Ovary (tissue), 9 donors: ENCODE measurements around the gene RFPL4AL1. TPM values are rescaled to one million over a fixed set of nuclear protein-coding genes. Genes with fewer than 3 reads are reported as not detected.
"Not testable (repeated sequence)": the region's sequence is repeated elsewhere in the genome, so short reads cannot be mapped to it uniquely, and the experiment has no call there.

Experiments used
- DNase-seq, 5 donors: peaks; one replicate each; pipeline ENCODE4 v3.0.0-alpha.2; 2019 to 2020
- H3K27ac ChIP-seq, 2 donors: fragments of 200-600 bp; one replicate each; pipeline versions ENCODE4 v1.5.1 to v1.8.0; 2019 to 2022
- H3K27me3 ChIP-seq: fragments of 200-600 bp; one replicate; pipeline ENCODE4 v1.8.0; 2022
- H3K36me3 ChIP-seq: fragments of 200-600 bp; sonication (generic); one replicate; pipeline ENCODE4 v1.5.1; 2019
- H3K4me1 ChIP-seq: one replicate; pipeline ENCODE4 v1.8.1; 2013; ENCODE audit warnings: mild to moderate bottlenecking, moderate library complexity; ENCODE audit not compliant: insufficient read depth
- H3K4me3 ChIP-seq: fragments of 200-600 bp; sonication (generic); one replicate; pipeline ENCODE4 v1.5.1; 2017
- H3K9me3 ChIP-seq, 2 donors: fragments of 200-600 bp in 1 of 2; sonication (generic) in 1 of 2; one replicate each; pipeline versions ENCODE4 v1.5.1 to v1.8.1; 2013 to 2019; ENCODE audit warnings: mild to moderate bottlenecking in 1 of 2, moderate library complexity in 1 of 2
- EP300 ChIP-seq: sonication (generic); formaldehyde crosslinking; IDR thresholded peaks from one replicate; pipeline ENCODE4 v1.6.1; 2017; ENCODE audit warnings: antibody characterized with exemption
- POLR2A ChIP-seq: fragments of 450-650 bp; IDR thresholded peaks from one replicate; pipeline ENCODE4 v1.6.1; 2017; ENCODE audit warnings: antibody characterized with exemption, mild to moderate bottlenecking, moderate library complexity
- WGBS, 3 donors: extraction: QIAGEN DNeasy Blood & Tissue Kit in 1 of 3; methylation state at CpG; one replicate each; pipeline versions ENCODE4 v1.1.5 to v1.1.7; 2013 to 2017; 5-methylcytosine and 5-hydroxymethylcytosine counted together
- intact Hi-C, 4 donors: fragments of 100-400 bp; cut with DNase I; formaldehyde crosslinking; loops; one replicate each; pipeline versions ENCODE4 v1.11.0 to v1.15.1; 2022 to 2023
- polyA plus RNA-seq, 2 donors: library from polyadenylated mRNA; stranded (reverse); fragments of 200-250 nt in 1 of 2; fragments of 350-450 nt in 1 of 2; fragmentation: Illumina TruSeq in 1 of 2; extraction: RNeasy Lipid Tissue Mini Kit (QIAGEN cat#74804) in 1 of 2; gene quantifications; one replicate each; pipeline ENCODE4 v1.2.3, GENCODE V29; 2013 to 2014
- total RNA-seq, 7 donors: library from RNA; depleted of rRNA in 2 of 7; stranded (reverse); fragments of >200 nt in 2 of 7; fragmentation: NEBNext Ultra II Directional in 3 of 7; extraction: Animal tissue kit (Norgen Biotek cat#: 25700) in 3 of 7; gene quantifications; one replicate each; pipeline versions ENCODE4 v1.1.0 to v1.2.4, GENCODE V29; 2016 to 2023
- TF ChIP-seq, protein P1 (sequence below), 3 donors: fragments of 450-650 bp in 2 of 3; fragments of 200-600 bp in 1 of 3; IDR thresholded peaks; one replicate each; pipeline versions ENCODE4 v1.5.1 to v1.8.0; 2016 to 2022; ENCODE audit warnings: antibody characterized with exemption in 3 of 3, mild to moderate bottlenecking in 1 of 3
- donor health status: DM: no; HTN: no; CAD: no; lungs with moderate emphysema.
- donor health status: DM: no; HTN: no; CAD: no.
- donor health status: Bipolar disorder and iron deficiency.
- donor health status: DM: yes; HTN: yes; CAD: no.
- donor health status: DM: no; HTN: no; CAD: no.
- donor health status: DM: yes; HTN: yes; CAD: no.

Gene RFPL4AL1
- total and polyA plus RNA-seq, 9 donors = 0.54 TPM; not detected in 8

DNA sequence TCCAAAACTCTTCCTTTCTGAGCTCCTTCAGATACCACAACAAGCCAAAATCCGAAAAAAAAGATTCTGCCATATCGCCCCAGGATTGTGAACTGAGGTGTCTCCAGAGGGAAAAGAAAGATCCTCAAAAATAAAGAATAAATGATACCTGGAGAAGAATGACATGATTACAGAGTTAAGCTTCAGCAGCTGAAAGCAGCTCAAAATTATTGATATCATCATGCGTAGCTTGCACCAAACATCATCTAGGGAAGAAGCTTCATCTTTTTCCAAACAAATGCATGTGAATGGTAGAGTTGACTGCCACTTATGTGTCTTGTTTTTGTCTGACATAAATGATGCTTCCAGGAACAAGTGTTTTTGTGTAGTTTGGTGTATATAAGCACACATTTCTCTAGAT, 30.6 kb upstream of the RFPL4AL1 start, which contains the start of gene NLRP9:
Gene NLRP9 (minus strand): TSS at position 101 of the 400 bp plus-strand sequence. CDS start 28 bp downstream, at position 73.
- 77 to 83% (median 82%) methylated on average over 3 of the region's 3 CpGs for WGBS, 3 donors

DNA sequence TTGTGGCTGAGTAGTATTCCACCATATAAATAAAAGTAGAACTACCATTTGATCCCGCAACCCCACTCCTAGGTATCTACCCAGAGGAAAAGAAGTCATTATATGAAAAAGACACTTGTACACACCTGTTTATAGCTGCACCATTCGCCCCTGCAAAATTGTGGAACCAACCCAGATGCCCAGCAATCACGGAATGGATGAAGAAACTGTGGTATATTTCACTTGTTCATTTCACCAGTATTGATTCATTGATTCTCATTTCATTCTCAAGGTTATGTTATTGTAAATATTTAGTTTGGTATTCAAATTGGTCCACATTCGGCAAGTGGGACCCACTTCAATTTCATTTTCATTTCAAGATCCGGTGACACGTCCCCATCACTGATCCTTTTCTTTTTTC, 18.2 kb upstream of the RFPL4AL1 start:
- Histone ChIP-seq H3K36me3 (no peaks in the 10 kb centered on the region), H3K4me3 (no peak overlapping the region), H3K9me3 (no peaks in the 10 kb centered on the region), H3K4me1 (no peaks in the 10 kb centered on the region), H3K27ac (no peak overlapping the region), H3K27me3 (no peaks in the 10 kb centered on the region)
- intact Hi-C loops = no loop called here
- TF ChIP-seq, protein P1, sequence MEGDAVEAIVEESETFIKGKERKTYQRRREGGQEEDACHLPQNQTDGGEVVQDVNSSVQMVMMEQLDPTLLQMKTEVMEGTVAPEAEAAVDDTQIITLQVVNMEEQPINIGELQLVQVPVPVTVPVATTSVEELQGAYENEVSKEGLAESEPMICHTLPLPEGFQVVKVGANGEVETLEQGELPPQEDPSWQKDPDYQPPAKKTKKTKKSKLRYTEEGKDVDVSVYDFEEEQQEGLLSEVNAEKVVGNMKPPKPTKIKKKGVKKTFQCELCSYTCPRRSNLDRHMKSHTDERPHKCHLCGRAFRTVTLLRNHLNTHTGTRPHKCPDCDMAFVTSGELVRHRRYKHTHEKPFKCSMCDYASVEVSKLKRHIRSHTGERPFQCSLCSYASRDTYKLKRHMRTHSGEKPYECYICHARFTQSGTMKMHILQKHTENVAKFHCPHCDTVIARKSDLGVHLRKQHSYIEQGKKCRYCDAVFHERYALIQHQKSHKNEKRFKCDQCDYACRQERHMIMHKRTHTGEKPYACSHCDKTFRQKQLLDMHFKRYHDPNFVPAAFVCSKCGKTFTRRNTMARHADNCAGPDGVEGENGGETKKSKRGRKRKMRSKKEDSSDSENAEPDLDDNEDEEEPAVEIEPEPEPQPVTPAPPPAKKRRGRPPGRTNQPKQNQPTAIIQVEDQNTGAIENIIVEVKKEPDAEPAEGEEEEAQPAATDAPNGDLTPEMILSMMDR (IDR thresholded peaks at IDR 0.05) = no peak
- TF ChIP-seq EP300 (no peak), POLR2A (no peak)
- DNase-seq = no peak
- WGBS, 3 donors = 82 to 86% (median 85%) methylated on average over 6 of the region's 6 CpGs

More for the DNA sequence above, 30.6 kb upstream of the RFPL4AL1 start, which contains the start of gene NLRP9:
- no peaks in the 10 kb centered on the region for H3K9me3 ChIP-seq
- no peaks in the 10 kb centered on the region for H3K27me3 ChIP-seq
- no peak for DNase-seq
- no peaks in the 10 kb centered on the region for H3K4me1 ChIP-seq
- H3K4me3 ChIP-seq = no peak within 1 kb of the TSS
- intact Hi-C loops = no loop called here
- H3K36me3 ChIP-seq = no peaks in the 10 kb centered on the region
- TF ChIP-seq EP300 = no peak
- no peak for TF ChIP-seq POLR2A
- TF ChIP-seq, protein P1 (IDR thresholded peaks at IDR 0.05) = no peak
- H3K27ac ChIP-seq = no peak within 1 kb of the TSS

DNA sequence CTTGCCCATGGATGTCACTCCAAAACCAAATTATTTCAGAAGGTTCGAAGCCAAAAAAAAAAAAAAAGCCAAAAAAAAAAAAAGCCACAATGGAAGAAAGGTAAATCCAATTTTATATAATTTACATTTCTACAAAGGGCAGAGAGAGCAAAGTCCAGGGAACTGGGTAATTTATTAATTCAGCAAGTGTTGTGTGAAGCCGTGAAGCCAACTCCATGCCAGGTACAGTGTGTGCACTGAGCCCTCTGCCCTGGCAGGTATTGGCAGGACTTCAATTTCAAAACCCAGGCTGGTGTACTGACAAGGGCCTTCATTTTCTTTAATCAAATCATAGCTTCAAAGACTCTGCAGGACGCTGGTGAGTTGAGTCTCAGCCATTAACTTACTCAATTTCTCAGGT, 15.5 kb upstream of the RFPL4AL1 start:
- Histone ChIP-seq H3K4me3 (no peak overlapping the region), H3K27ac (no peak overlapping the region), H3K36me3 (no peaks in the 10 kb centered on the region), H3K27me3 (no peaks in the 10 kb centered on the region), H3K4me1 (no peaks in the 10 kb centered on the region), H3K9me3 (no peaks in the 10 kb centered on the region)
- intact Hi-C loops = no loop called here
- WGBS, 3 donors = 58 to 73% (median 70%) methylated on average over 3 of the region's 3 CpGs
- TF ChIP-seq EP300 = no peak
- TF ChIP-seq, protein P1 (IDR thresholded peaks at IDR 0.05) = no peak
- no peak for TF ChIP-seq POLR2A
- DNase-seq = no peak

DNA sequence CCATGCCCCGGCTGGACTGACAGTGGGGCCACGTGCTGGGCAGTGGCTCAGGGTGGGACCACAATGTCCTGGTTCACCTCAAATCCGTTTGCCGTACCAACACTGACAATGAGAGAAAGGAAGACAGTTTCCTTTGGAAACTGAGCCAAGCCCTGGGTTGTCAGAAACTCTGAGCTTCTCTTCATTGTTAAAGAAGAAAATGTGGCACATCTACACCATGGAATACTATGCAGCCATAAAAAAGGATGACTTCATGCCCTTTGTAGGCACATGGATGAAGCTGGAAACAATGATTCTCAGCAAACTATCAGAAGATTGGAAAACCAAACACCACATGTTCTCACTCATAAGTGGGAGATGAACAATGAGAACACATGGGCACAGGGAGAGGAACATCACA, 12.1 kb upstream of the RFPL4AL1 start:
- H3K27me3 ChIP-seq, H3K9me3 ChIP-seq, intact Hi-C loops, H3K4me3 ChIP-seq, DNase-seq, H3K4me1 ChIP-seq, H3K27ac ChIP-seq, H3K36me3 ChIP-seq: not testable (repeated sequence)
- WGBS, 3 donors = 77 to 80% (median 78%) methylated on average over 4 of the region's 4 CpGs

DNA sequence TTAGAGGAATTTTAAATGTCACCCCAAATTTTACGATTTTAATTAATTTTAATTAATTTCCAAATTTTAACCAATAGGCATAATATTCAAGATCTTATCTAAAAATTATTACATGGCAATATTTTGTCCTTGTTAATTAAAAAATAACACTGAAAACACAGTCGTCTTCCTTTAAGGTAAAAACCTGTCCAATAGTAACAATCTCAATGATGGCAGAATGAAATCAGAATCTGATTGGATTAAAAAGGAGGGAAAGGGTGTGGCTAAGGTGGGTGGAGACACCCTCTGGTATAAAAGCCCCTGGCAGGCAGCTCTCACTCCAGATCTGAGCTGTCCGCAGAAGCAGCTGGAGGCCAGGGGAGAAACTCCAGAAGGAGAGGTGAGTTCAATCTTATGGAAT, 10.1 kb upstream of the RFPL4AL1 start, which contains the start of gene RFPL4A:
Gene RFPL4A (plus strand): TSS at position 301 of the 400 bp plus-strand sequence. CDS start 2,704 bp downstream, outside the sequence.
- intact Hi-C loops, DNase-seq, H3K9me3 ChIP-seq, H3K27ac ChIP-seq, H3K27me3 ChIP-seq, H3K4me3 ChIP-seq, H3K36me3 ChIP-seq, H3K4me1 ChIP-seq: not testable (repeated sequence)
- WGBS, 3 donors = 73 to 85% (median 81%) methylated on average over 2 to 3 of the region's 3 CpGs
